GM21360 (cell line): ENCODE data around the gene MARK4.
"Not testable (repeated sequence)": the region's sequence is repeated elsewhere in the genome, so short reads cannot be mapped to it uniquely, and the experiment has no call there.

Source experiments
- ATAC-seq: cut with Tn5 transposase; IDR thresholded peaks from one replicate; pipeline ENCODE4 v1.9.1; 2021; ENCODE audit warnings: mild to moderate bottlenecking, moderate library complexity; ENCODE audit not compliant: unreplicated experiment

The MARK4 gene

GRCh38 chr19:45250832-45251451, at the start of gene MARK4:
Gene MARK4 (plus strand): TSS chr19:45251271. CDS start chr19:45251589, 318 bp downstream.
- no peak for ATAC-seq

- ATAC-seq: no peak
Measured at GRCh38 chr19:45202637-45203036, 48.4 kb upstream of the MARK4 start.

GRCh38 chr19:45205810-45206209, 45.3 kb upstream of the MARK4 start:
- no peak for ATAC-seq

GRCh38 chr19:45206328-45206727, 44.7 kb upstream of the MARK4 start:
- ATAC-seq: no peak

- no peak for ATAC-seq
Measured at GRCh38 chr19:45211751-45212381, 39.2 kb upstream of the MARK4 start.

GRCh38 chr19:45213031-45213430, 38.0 kb upstream of the MARK4 start:
- ATAC-seq: no peak

GRCh38 chr19:45215391-45216191, 35.5 kb upstream of the MARK4 start:
- ATAC-seq: no peak

GRCh38 chr19:45216667-45217066, 34.4 kb upstream of the MARK4 start:
- ATAC-seq: no peak

GRCh38 chr19:45217193-45217956, 33.7 kb upstream of the MARK4 start:
- ATAC-seq: no peak

GRCh38 chr19:45217957-45218334, 33.1 kb upstream of the MARK4 start:
- no peak for ATAC-seq

GRCh38 chr19:45218426-45218825, 32.6 kb upstream of the MARK4 start:
- ATAC-seq: no peak

- ATAC-seq: no peak
Measured at GRCh38 chr19:45218911-45219743, 31.9 kb upstream of the MARK4 start.

GRCh38 chr19:45222724-45223123, 28.3 kb upstream of the MARK4 start:
- no peak for ATAC-seq

GRCh38 chr19:45223879-45224278, 27.2 kb upstream of the MARK4 start:
- no peak for ATAC-seq

GRCh38 chr19:45224645-45225044, 26.4 kb upstream of the MARK4 start:
- no peak for ATAC-seq

GRCh38 chr19:45229056-45229455, 22.0 kb upstream of the MARK4 start:
- not testable (repeated sequence) for ATAC-seq

- ATAC-seq: no peak
Measured at GRCh38 chr19:45231891-45232290, 19.2 kb upstream of the MARK4 start.

GRCh38 chr19:45234089-45234869, 16.8 kb upstream of the MARK4 start:
- ATAC-seq: no peak

GRCh38 chr19:45235485-45235884, 15.6 kb upstream of the MARK4 start:
- ATAC-seq: no peak

- no peak for ATAC-seq
Measured at GRCh38 chr19:45238556-45238955, 12.5 kb upstream of the MARK4 start.
